Stimulated activated CD8-positive, alpha-beta memory T cell treated with anti-CD3 and anti-CD28 coated beads, Interleukin-4, amount 100 ng/mL, for 4 hours (primary cell): Measurements from ENCODE around the gene SCN3B.
"Not testable (repeated sequence)": the region's sequence is repeated elsewhere in the genome, so short reads cannot be mapped to it uniquely, and the experiment has no call there.

ENCODE experiments used
- DNase-seq, 2 donors: peaks; one replicate each; pipeline ENCODE4 v3.0.0-alpha.2; 2020; ENCODE audit warnings: low read depth in 2 of 2, low spot score in 1 of 2

SCN3B gene, protein sequence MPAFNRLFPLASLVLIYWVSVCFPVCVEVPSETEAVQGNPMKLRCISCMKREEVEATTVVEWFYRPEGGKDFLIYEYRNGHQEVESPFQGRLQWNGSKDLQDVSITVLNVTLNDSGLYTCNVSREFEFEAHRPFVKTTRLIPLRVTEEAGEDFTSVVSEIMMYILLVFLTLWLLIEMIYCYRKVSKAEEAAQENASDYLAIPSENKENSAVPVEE

DNA sequence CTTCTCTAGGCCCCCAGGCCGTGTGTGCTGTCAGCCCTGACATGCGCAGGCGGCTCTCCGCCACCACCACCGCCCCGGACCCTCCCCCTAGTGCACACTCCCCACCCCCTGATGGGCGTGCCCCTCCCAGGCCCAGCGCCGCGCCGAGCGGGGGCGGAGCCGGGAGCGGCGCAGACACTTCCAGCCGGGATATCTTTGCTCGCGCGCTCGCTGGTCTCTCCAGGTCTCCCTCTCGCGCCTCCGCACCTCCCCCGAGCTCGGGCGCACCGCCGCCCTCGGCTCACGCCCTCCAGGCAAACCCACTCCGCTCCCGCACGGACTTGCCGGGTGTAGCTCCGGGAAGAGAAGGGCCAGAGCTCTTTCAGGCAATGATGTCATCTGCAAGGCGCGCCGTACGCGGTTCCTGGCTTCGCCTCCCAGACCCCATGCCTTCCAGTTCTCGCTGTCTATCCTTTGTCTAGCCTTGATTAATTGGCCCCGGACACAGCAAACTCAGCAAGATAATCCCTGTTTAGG, at the start of gene SCN3B:
Gene SCN3B (minus strand): TSS at position 59 of the 516 bp plus-strand sequence. CDS start 823 bp downstream, outside the sequence.
- no peak for DNase-seq

- DNase-seq, result no peak
Observed at GRCh38 chr11:123702696-123703095, 48.3 kb upstream of the SCN3B start.

GRCh38 chr11:123702139-123702538, 47.7 kb upstream of the SCN3B start:
- no peak for DNase-seq

DNA sequence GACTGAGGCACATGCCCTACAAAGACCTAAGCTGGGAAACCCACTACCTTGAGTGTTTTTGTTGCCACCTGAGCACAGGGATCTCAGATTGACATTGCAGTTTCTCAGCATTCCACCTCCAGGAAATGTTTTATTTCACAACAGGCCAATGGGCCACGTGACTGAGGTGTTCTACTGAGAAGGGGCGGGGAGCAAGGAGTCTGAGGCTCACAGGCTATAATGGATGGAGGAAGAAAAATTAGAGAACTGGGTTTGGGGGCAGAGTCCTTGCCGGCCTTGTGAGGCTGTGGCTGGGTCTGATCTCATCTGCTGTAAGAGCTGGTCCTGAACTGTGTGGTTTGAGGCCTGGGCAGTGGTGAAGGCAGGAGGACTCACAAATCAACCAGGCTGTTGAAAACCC, 46.3 kb upstream of the SCN3B start:
- no peak for DNase-seq

- no peak for DNase-seq
Observed at GRCh38 chr11:123698546-123699127, 44.2 kb upstream of the SCN3B start.

GRCh38 chr11:123696183-123696582, 41.8 kb upstream of the SCN3B start:
- DNase-seq, result no peak

- no peak for DNase-seq
Observed at GRCh38 chr11:123695231-123695630, 40.8 kb upstream of the SCN3B start.

DNA sequence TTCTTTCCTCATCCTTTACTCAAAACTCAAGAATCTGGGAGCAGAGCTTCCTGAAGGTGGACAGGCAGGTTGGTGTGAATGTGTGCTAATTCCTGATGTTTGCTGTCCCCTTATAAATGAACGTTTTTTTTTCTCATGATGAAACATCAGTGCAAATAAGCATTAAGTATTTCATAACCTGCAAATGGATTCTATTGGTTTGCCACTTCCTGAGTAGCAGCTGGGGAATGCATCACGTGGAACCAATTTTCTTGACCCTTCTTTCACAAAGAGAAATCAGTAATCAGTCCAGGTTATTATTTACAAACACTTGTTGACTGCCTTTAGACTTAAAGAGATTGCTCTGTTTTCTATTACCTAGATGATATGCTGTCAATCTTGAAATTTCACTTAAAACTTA, 40.1 kb upstream of the SCN3B start:
- DNase-seq, result no peak

- DNase-seq, result no peak
Observed at GRCh38 chr11:123692961-123693360, 38.5 kb upstream of the SCN3B start.

GRCh38 chr11:123690485-123690884, 36.1 kb upstream of the SCN3B start:
- no peak for DNase-seq

GRCh38 chr11:123684601-123685000, 30.2 kb upstream of the SCN3B start:
- no peak for DNase-seq

GRCh38 chr11:123683428-123684170, 29.2 kb upstream of the SCN3B start:
- DNase-seq, result no peak

DNA sequence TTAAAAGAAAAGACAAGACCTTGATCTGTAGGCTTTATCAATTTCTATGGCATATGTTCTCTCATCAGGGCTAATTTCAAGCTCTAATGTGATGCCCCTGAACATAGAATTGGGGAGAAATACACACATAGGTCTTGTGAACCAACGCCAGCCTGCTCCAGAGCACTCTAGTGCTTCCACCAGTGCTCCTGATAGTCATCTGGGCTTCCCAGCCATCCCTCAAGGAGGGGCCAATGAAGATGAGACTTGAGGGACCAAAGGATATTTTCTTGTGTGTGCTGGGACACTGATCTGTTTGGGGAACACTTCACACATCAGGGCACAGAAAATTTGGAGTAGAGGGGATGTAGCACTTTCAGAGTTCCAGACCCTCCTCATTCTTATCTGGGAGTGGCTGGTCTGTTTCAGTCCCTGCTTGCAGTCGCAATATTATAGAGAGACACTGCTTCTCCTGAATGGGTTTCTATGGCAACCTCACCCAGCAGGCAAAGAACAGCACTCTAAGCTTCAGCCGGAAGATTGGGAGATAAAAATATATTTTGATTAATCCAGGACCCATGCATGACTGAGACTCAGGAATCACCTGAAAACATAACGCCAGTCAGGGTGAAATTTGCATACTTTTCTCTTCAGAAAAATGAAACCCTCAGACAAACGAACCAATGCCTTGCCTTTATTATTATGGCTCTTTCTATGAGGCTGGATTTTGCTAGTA, 28.4 kb upstream of the SCN3B start:
- no peak for DNase-seq

DNA sequence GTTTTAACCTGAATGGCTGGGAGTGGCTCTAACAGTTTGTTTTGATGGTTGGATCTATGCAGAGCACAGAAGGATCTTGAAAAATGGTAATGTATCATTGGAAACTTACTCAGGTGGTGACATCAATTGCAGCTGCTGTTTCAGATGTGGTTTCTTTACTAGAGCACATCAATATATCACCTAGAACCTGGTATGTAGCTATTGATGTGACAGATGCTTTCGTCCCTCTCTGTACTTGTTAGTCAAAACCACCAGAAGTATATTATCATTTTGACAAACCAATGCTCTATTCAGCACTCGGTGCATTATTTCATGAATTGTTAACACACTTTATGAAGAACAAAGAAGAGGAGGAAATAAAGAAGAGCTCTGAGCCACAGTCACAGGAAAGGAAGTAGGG, 26.6 kb upstream of the SCN3B start:
- DNase-seq, result no peak

GRCh38 chr11:123678246-123678645, 23.8 kb upstream of the SCN3B start:
- DNase-seq, result no peak

DNA sequence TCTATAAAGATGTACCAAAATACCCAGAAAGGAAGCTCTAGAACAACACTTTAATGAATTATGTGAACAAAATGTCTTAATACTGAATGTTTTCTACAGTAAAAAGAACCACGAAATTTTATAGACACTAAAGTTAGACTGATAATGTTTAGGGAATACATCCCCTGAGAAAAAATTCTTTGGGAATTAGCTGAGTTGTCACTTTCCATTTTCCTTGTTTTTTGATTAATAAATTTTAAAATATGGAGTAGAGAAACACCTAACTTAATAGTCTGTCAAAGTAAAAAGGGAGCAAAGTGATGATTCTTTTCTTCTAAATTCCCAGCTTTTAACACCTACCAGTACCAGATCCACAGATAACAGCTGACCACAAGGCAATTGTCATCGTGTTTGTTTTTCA, 23.1 kb upstream of the SCN3B start:
- DNase-seq, result no peak

GRCh38 chr11:123674297-123674696, 19.9 kb upstream of the SCN3B start:
- no peak for DNase-seq

- DNase-seq, result no peak
Observed at GRCh38 chr11:123672568-123672967, 18.1 kb upstream of the SCN3B start.

- DNase-seq, result no peak
Observed at GRCh38 chr11:123671534-123671933, 17.1 kb upstream of the SCN3B start.

- DNase-seq, result no peak
Observed at GRCh38 chr11:123670081-123670480, 15.7 kb upstream of the SCN3B start.

GRCh38 chr11:123665306-123665705, 10.9 kb upstream of the SCN3B start:
- DNase-seq, result no peak

- DNase-seq, result not testable (repeated sequence)
Observed at GRCh38 chr11:123659965-123660364, 5.5 kb upstream of the SCN3B start.
